K562 (cell line): ENCODE measurements around the gene IRGM. TPM values are rescaled to one million over a fixed set of nuclear protein-coding genes. Genes with fewer than 3 reads are reported as not detected.
"Not testable (repeated sequence)": the region's sequence is repeated elsewhere in the genome, so short reads cannot be mapped to it uniquely, and the experiment has no call there.

Experiments used
- ATAC-seq: fragments of 200-7000 bp; cut with Tn5 transposase; 3 replicates; pipeline ENCODE4 v1.9.1; 2020; ENCODE audit warnings: moderate library complexity
- BruUV-seq: library from RNA; stranded (reverse); fragments of 400-500 nt; replicated peaks from 2 replicates; lab custom pipeline; 2021; lab: Mats Ljungman, UMichigan
- CTCF ChIA-PET: fragments of 300-600 bp; formaldehyde crosslinking; extraction: SDS; loops from one replicate; lab custom pipeline; 2021; ENCODE audit warnings: low intra/inter-chr PET ratio; lab: Yijun Ruan, JAX
- POLR2A ChIA-PET: fragments of 300-600, 350-650 bp; sonication (Branson Sonifier 250); formaldehyde crosslinking; extraction: SDS; loops from one replicate; lab custom pipeline; 2021; ENCODE audit warnings: antibody characterized with exemption, inconsistent platforms; lab: Yijun Ruan, JAX
- DNase-seq, 4 experiments: peaks; one replicate each; pipeline versions ENCODE4 v3.0.0 to v3.0.0-alpha.2; 2011 to 2018; ENCODE audit warnings: low spot score in 3 of 4, mixed read lengths in 3 of 4; ENCODE audit errors: extremely low read depth in 1 of 4
- FAIRE-seq: peaks from 2 replicates; lab custom pipeline; 2011; peaks lifted over from hg19 to GRCh38; lab: Jason Lieb, UNC
- H2AFZ ChIP-seq: 2 replicates; pipeline ENCODE4 v1.6.0; 2011; ENCODE audit warnings: low read depth, low read length, control low read depth, inconsistent platforms
- H3K27ac ChIP-seq: fragments of 200-600 bp; 3 replicates; pipeline ENCODE4 v1.8.0; 2011; ENCODE audit warnings: low read depth, mild to moderate bottlenecking, control low read depth, inconsistent platforms, low read length, moderate library complexity, mixed read lengths; ENCODE audit errors: extremely low read depth
- H3K27me3 ChIP-seq, 2 experiments: fragments of 300-600 bp in 1 of 2; 2 replicates in 1 of 2; 3 replicates in 1 of 2; pipeline versions ENCODE4 v1.6.0 to v1.8.0; 2011; ENCODE audit warnings: inconsistent platforms in 2 of 2, low read length in 2 of 2, mild to moderate bottlenecking in 1 of 2, mixed read lengths in 1 of 2, moderate library complexity in 1 of 2; ENCODE audit not compliant: control insufficient read depth in 2 of 2, insufficient read depth in 2 of 2
- H3K36me3 ChIP-seq: fragments of 300-600 bp; 3 replicates; pipeline ENCODE4 v1.8.0; 2011; ENCODE audit warnings: mild to moderate bottlenecking, low read length, inconsistent platforms; ENCODE audit not compliant: control insufficient read depth, insufficient read depth
- H3K4me1 ChIP-seq, 2 experiments: fragments of 200-600 bp in 1 of 2; replicated peaks in 1 of 2; 2 replicates in 1 of 2; 3 replicates in 1 of 2; pipeline versions ENCODE4 v1.5.1 to v1.8.0; 2011; ENCODE audit warnings: inconsistent platforms in 2 of 2, low read length in 2 of 2, mild to moderate bottlenecking in 1 of 2, mixed read lengths in 1 of 2, moderate library complexity in 1 of 2; ENCODE audit not compliant: control insufficient read depth in 2 of 2, insufficient read depth in 2 of 2
- H3K4me2 ChIP-seq: 2 replicates; pipeline ENCODE4 v1.6.1; 2011; ENCODE audit warnings: low read length, control low read depth, inconsistent platforms, mixed read lengths; ENCODE audit not compliant: insufficient read depth
- H3K4me3 ChIP-seq: fragments of 200-600 bp; sonication (generic), shearing (Covaris generic); 2 replicates; pipeline ENCODE4 v1.5.1; 2016; ENCODE audit warnings: control low read depth, inconsistent platforms
- H3K79me2 ChIP-seq: fragments of 200-600 bp; 3 replicates; pipeline ENCODE4 v1.8.0; 2011; ENCODE audit warnings: low read length, inconsistent platforms; ENCODE audit not compliant: control insufficient read depth, insufficient read depth
- H3K9ac ChIP-seq, 2 experiments: 2 replicates each; pipeline versions ENCODE4 v1.6.0 to v1.6.1; 2011; ENCODE audit warnings: low read depth in 2 of 2, low read length in 2 of 2, control low read depth in 1 of 2, inconsistent platforms in 1 of 2, mild to moderate bottlenecking in 1 of 2, mixed read lengths in 1 of 2; ENCODE audit not compliant: insufficient read depth in 1 of 2
- H3K9me1 ChIP-seq: one replicate; pipeline ENCODE4 v1.6.0; 2011; ENCODE audit warnings: inconsistent platforms, mild to moderate bottlenecking, low read length, moderate library complexity; ENCODE audit not compliant: control insufficient read depth, insufficient read depth
- H3K9me3 ChIP-seq: replicated peaks from 2 replicates; pipeline ENCODE4 v1.5.1; 2011; ENCODE audit warnings: low read depth, low read length, inconsistent platforms; ENCODE audit not compliant: control insufficient read depth, insufficient read depth
- H4K20me1 ChIP-seq: replicated peaks from 2 replicates; pipeline ENCODE4 v1.6.1; 2011; ENCODE audit warnings: low read length, inconsistent platforms, mixed read lengths; ENCODE audit not compliant: control insufficient read depth, insufficient read depth
- CBX3 ChIP-seq, 2 experiments: IDR thresholded peaks; 1 replicate in 1 of 2; 2 replicates in 1 of 2; pipeline ENCODE4 v1.6.1; 2012; ENCODE audit warnings: inconsistent platforms in 2 of 2, low read length in 2 of 2, borderline replicate concordance in 1 of 2, control low read depth in 1 of 2
- TRIM28 ChIP-seq: fragments of 450-650 bp; IDR thresholded peaks from 2 replicates; pipeline ENCODE4 v1.6.1; 2017
- XRCC3 ChIP-seq: fragments of 450-650 bp; IDR thresholded peaks from 2 replicates; pipeline ENCODE4 v1.6.1; 2017; ENCODE audit warnings: mild to moderate bottlenecking, moderate library complexity
- ZEB2 ChIP-seq: fragments of 450-650 bp; IDR thresholded peaks from 2 replicates; pipeline ENCODE4 v1.6.1; 2016
- ZNF561 ChIP-seq: fragments of 450-650 bp; formaldehyde crosslinking; conservative IDR thresholded peaks from 2 replicates; pipeline ENCODE4 v1.4.0; 2020; ENCODE audit warnings: mild to moderate bottlenecking, moderate library complexity
- WGBS: fragments of 100-300 bp; shearing (Covaris generic); methylation state at CpG from one replicate; pipeline ENCODE4 v1.1.6; 2016; ENCODE audit warnings: low coverage, mixed read lengths; ENCODE audit not compliant: insufficient coverage; ENCODE audit errors: missing lambda C conversion rate; 5-methylcytosine and 5-hydroxymethylcytosine counted together
- in situ Hi-C: fragments of 300-500 bp; cut with MboI; formaldehyde crosslinking; loops from 4 replicates; pipeline ENCODE4 v1.15.0; 2018; ENCODE audit warnings: inconsistent platforms, mixed read lengths
- intact Hi-C: fragments of 100-400 bp; cut with micrococcal nuclease; formaldehyde crosslinking; loops from 2 replicates; pipeline ENCODE4 v1.14.2; 2022
- polyA plus RNA-seq, 8 experiments: library from polyadenylated mRNA; depleted of rRNA in 4 of 8; stranded (reverse) in 5 of 8; unstranded in 3 of 8; fragments of >200 nt; fragmentation: Nextera tagmentation in 2 of 8; fragmentation: Illumina TruSeq in 1 of 8; extraction: Ambion mirVana in 2 of 8; extraction: Trizol in 1 of 8; gene quantifications; 2 replicates each; pipeline versions ENCODE4 v1.2.1 to v1.2.3, GENCODE V29; 2011 to 2014; ENCODE audit warnings: inconsistent platforms in 1 of 8, missing spikeins in 1 of 8
- total RNA-seq, 7 experiments: library from RNA; depleted of rRNA in 6 of 7; stranded (reverse); fragments of >200 nt in 6 of 7; fragmentation: Illumina TruSeq in 2 of 7; extraction: Trizol in 2 of 7; gene quantifications; 2 replicates each; pipeline versions ENCODE4 v1.2.1 to v1.2.3, GENCODE V29; 2011 to 2021; ENCODE audit warnings: low replicate concordance in 1 of 7
- TF ChIP-seq, protein P1 (sequence below): fragments of 450-650 bp; IDR thresholded peaks from 2 replicates; pipeline ENCODE4 v1.6.1; 2018; ENCODE audit warnings: mild to moderate bottlenecking, low read depth; ENCODE audit not compliant: partially characterized antibody

Gene IRGM
- total and polyA plus RNA-seq, 9 of the 15 experiments (the other 6 are each of a cell fraction or from before 2014, with no cell fraction given), result 0.09 to 0.22 (median 0.15) TPM; not detected in 6

DNA sequence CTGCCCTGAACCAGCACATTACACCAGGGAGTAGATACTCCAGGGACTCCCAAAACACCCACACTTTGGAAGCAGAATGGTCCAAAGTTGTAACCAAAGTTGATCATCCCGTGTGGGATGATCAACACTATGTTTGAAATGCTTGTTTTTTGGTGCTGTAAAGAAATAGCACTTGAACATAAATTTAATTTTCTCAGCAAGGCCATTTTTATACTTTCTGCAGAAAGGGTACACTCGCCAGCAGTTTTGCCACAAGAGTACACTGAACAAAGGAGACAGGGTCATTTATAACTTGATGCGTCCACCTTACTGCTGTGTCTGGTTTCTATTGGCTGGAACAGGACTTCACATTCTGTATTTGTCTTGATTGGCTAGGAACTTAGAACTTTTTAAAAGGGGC lies 14.5 kb upstream of the IRGM start:
- peak; percentile 65; the same call in 1 of the 2 replicates for TF ChIP-seq XRCC3
- TF ChIP-seq ZEB2, result 0 out of 2 replicates have a peak, but pooled peaks have one; percentile 42
- TF ChIP-seq TRIM28, result peak; percentile 96
- TF ChIP-seq, protein P1, sequence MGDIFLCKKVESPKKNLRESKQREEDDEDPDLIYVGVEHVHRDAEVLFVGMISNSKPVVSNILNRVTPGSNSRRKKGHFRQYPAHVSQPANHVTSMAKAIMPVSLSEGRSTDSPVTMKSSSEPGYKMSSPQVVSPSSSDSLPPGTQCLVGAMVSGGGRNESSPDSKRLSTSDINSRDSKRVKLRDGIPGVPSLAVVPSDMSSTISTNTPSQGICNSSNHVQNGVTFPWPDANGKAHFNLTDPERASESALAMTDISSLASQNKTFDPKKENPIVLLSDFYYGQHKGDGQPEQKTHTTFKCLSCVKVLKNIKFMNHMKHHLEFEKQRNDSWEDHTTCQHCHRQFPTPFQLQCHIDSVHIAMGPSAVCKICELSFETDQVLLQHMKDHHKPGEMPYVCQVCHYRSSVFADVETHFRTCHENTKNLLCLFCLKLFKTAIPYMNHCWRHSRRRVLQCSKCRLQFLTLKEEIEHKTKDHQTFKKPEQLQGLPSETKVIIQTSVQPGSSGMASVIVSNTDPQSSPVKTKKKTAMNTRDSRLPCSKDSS, result peak; percentile 95
- TF ChIP-seq ZNF561, result peak; percentile 80; the same call in 1 of the 2 replicates
- TF ChIP-seq CBX3 (IDR thresholded peaks at IDR 0.05; ENCODE audit: borderline replicate concordance in 1 of 2, low read length in 2 of 2), result peak in 1 of 2 experiments; percentile 66; a peak in 1 of 3 replicates
- H3K4me3 ChIP-seq, DNase-seq, FAIRE-seq, in situ Hi-C loops, H4K20me1 ChIP-seq, ATAC-seq, H3K27me3 ChIP-seq, H2AFZ ChIP-seq, H3K27ac ChIP-seq, H3K36me3 ChIP-seq, H3K4me1 ChIP-seq, intact Hi-C loops, CTCF ChIA-PET, H3K9me1 ChIP-seq, POLR2A ChIA-PET, H3K9me3 ChIP-seq, H3K79me2 ChIP-seq, BruUV-seq, H3K9ac ChIP-seq, H3K4me2 ChIP-seq: not testable (repeated sequence)
- 0% methylated on average over 3 of the region's 3 CpGs for WGBS
